HG02610 (cell line): Measurements from ENCODE around the gene SLC35F4.
"Not testable (repeated sequence)": the region's sequence is repeated elsewhere in the genome, so short reads cannot be mapped to it uniquely, and the experiment has no call there.

Source experiments
- ATAC-seq: cut with Tn5 transposase; IDR thresholded peaks from one replicate; pipeline ENCODE4 v1.9.1; 2021; ENCODE audit warnings: mild to moderate bottlenecking, moderate library complexity; ENCODE audit not compliant: unreplicated experiment

Gene SLC35F4

DNA sequence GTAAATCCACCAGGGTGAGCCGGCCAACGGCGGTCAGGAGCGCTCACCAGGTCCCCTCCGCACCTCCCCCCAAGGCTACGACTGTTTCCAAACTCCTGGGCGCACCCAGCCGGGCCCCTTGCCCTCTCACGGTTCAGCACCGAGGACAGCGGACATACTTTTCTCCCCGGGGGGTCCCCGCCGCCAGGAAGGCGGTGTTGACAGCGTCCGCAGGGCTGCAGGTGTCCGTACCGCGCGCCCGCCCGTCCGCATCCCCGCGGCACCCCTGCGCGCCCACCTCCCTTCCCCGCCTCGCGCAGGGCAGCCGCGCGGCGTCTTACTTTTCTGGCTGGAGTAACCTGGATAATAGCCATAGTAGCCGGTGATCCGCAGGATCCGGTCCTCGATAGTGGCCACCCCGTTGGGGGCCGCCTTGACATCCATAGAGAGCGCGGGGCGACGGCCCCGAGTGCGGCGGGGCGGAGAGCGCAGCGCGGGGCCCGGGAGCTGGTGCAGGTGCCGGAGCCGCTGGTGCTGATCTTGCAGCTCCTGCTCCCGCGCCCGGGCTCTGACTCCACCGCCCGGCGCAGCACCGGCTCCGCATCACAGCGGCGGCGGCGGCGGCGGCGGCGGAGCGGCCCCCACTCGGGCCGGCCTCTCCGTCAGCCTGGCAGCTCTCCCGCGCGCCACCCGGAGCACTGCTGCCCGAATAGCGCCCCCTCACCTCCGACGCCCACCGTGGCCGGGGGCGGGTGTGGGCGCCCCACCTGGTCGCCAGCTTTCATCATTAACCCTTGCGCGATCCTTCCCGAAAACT is at the start of gene SLC35F4:
SLC35F4 (minus strand) TSS at position 690 of the 796 bp plus-strand sequence.
- ATAC-seq: no peak

DNA sequence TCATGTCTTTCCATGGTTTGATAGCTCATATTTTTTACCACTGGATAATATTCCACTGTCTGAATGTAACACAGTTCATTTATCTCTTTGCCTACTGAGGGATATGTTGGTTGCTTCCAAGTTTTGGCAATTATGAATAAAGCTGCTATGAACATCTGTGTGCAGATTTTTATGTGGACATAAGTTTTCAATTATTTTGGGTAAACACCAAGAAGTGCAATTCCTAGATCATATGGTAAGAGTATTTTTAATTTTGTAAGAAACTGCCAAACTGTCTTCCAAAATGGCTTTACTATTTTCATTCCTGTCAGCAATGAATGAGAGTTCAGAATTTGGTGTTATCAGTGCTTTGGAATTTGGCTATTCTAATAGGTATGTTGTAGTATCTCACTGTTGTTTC is 43.7 kb upstream of the SLC35F4 start:
- no peak for ATAC-seq

DNA sequence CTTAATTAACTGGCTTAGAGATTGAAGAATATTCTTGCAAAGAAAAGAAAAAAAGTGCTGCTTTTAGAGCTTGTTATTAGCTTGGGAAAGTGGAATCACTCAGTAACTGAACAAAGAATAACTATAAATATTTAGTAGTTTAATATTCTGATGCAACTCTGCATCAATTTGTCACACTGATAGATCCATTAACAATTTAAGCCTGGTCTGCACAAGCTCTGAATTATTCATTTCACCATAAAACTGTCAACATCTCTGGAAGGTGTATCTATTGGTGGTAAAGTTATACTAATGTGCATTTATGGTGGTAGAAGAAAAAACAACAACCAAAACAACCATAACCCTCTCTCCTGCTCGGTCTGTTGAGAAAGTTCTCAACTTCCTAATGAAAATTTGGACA is 38.1 kb upstream of the SLC35F4 start:
- ATAC-seq: no peak

DNA sequence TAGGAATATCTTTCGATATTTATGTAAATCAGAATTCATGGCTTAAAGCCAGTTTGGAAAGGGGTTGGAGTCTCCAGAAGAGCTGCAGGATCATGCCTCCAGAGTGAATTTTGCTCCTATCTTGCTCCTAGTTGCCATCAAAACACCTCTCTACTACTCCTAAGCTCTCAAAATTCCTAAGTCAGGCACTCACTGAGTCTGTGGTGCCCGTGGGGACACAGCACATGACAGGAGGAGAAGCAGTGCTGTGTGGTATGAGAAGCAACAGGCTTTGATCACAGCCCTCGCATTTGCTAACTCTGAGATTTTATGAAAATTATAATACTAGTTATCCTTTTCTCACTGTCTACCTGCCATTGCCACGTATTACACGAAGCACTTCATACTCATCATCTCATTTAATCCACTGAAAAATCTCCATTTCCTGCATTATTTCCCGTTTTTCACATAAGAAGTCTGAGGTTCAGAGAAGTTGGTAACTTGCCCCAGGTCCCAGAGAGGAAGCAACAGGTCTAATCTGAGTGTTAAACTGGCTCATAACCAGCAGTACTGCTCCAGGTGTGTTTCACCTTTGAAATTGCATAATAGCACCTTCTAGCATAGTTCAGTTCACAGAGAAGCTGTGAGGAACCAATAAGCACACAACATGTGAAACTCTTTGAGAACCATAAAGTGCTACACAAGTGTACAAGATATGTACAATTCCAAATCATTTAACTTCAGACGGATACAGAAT is 33.1 kb upstream of the SLC35F4 start:
- ATAC-seq: no peak

- ATAC-seq: no peak
Measured at GRCh38 chr14:57897144-57897748, 31.4 kb upstream of the SLC35F4 start.

DNA sequence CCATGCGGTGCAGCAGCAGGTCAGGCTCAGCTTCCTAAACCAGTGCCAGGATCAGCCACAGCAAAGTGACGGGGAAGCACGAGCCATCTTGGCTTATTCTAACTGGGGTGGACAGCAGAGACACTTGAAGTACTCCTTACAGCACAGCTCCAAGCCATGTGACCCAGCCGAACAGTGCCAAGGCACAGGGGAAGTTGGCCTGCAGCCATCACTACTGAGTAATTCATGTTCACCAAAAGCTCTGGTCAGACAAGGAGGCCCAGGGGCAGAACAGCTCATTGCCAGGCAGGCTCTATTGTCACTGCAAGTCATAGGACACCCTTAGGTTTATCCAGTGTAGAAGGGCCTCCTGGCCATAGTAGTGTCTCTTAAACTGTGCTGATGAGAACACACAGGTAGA is 23.4 kb upstream of the SLC35F4 start:
- ATAC-seq: no peak

- no peak for ATAC-seq
Measured at GRCh38 chr14:57884175-57884574, 18.3 kb upstream of the SLC35F4 start.

DNA sequence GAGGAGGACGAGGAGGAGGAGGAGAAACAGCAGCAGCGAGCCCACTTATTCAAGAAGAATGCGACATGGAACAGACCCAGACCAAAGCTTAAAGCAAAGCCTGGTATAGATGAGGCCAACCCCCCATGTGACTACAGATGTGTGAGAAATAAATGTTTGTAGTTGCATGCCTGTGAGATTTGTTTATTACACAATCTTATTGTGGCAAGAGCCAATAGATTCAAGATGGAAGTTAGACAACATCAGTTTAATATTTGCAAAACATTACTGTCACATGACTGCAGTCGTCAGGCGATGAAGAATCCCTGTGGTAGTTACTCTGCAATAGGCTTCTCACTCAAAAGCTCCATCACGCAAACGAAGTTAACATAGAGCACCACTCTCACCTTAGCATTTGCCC is 17.2 kb upstream of the SLC35F4 start:
- ATAC-seq: no peak

DNA sequence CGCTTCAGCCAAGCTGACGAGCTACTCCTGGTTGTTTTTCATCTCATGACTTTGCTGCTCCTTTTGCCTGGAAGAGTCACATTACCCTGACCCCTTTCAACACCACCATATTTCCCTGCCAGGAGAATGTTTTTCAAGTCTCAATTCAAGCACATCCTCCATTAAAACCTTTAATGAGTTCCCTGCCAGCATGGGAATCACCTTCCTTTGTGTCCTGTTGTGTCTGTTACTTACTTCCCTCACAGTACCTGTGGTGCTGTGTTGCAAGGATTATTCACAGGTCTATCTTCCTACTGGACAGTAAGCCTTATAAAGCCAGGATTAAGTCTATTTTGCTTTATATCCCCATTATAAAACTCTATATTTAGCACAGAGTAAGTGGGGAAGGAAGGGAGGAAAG is 13.6 kb upstream of the SLC35F4 start:
- no peak for ATAC-seq

GRCh38 chr14:57875985-57876384 is 10.1 kb upstream of the SLC35F4 start:
- ATAC-seq: no peak

- no peak for ATAC-seq
Measured at GRCh38 chr14:57875296-57875695, 9.4 kb upstream of the SLC35F4 start.

GRCh38 chr14:57871459-57872080 is 5.7 kb upstream of the SLC35F4 start:
- ATAC-seq: peak; percentile 75

DNA sequence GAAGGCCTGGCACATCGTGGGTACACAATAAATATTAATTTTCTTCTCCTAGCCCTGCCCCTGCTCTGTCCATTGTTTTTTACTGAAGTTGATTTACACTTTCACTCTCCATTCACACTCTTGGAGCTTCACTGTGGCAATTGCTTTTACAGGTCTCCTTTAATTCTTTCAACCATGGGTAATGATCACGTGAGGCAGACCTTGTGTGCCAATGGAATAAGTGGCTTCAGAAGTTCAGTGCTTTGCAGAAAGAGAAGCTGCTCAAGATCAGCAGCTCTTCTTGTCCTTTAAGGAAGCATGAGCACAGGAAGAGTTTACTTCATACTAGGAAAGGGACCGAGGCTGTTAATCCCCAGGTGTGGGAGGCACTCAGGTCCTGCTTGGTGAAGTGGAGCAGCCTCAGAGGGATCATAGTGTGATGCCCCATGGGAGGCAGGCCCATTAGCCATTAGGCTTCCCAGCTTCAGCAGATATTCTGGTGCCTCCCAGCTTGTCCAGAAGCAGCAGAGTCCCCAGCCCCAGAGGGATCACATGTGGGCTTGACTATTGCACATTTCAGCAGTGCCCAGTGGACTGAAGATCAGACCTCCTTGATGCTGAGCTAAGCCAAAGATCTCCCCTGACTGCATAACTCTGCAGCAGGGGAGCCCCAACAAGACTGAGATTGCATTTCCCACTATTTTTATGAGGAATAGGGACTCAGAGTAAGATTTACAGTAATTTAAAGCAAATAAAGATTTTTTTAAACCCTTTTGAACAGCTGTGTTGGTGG is 5.0 kb upstream of the SLC35F4 start:
- no peak for ATAC-seq

DNA sequence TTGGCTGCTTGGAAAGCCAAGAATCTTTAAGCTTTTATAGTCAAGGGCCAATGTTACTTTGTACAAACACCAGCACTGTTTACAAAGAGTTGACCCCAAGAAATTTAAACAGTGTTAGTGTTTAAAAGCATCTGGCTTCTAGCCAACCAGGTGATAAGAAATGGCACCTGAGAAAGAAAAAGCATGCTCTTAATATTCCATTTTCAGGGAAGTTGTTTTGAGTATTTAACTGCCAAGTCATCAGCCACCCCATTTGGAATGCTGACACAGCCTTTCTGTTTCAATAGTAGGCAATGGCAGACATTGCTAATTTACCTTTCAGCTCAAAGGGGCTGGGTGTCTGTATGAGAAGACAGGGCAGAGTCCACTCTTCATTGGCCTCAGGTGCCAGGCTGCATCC is 3.7 kb upstream of the SLC35F4 start:
- no peak for ATAC-seq

GRCh38 chr14:57866199-57866705 is 360 bp upstream of the SLC35F4 start:
- ATAC-seq: no peak

DNA sequence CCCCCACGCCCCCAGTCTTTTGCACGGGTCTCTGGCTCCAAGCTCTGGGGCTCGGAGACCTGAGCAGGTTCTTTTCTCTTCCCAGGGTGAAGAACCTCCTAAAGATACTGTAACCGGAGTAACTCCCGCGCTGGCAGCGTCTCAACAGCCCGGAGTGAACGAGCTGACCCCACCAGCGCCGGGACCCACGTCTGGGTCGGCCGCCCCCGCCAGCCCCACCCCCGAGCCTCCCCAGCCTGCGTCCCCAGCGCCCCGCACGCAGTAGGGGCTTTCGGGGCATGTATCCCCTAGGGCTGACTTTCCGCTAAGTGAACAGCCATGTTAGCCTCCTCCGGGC is 858 bp downstream of the SLC35F4 start:
- ATAC-seq: no peak

DNA sequence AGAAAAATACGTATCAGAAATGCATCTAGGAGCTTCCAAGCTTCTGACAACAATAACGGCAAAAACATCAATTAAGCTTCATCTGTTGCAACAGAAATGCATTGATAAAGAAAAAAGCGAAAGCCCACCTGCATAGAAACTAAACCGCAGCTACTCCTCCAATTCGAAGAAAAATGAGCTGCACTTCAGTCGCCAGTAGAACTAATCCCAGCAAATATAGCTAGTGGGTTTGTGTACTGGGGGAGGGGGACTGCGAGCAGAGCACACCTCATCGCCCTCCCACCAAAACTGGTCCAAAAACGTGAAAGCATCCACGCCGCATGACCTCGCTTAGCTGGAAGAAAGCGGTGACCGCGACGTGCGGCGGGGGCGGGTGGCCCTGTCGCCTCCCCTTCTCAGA is 1.2 kb downstream of the SLC35F4 start:
- ATAC-seq: no peak

- no peak for ATAC-seq
Measured at GRCh38 chr14:57863471-57863870, 2.4 kb downstream of the SLC35F4 start.

- ATAC-seq: not testable (repeated sequence)
Measured at GRCh38 chr14:57855666-57856065, 10.2 kb downstream of the SLC35F4 start.

DNA sequence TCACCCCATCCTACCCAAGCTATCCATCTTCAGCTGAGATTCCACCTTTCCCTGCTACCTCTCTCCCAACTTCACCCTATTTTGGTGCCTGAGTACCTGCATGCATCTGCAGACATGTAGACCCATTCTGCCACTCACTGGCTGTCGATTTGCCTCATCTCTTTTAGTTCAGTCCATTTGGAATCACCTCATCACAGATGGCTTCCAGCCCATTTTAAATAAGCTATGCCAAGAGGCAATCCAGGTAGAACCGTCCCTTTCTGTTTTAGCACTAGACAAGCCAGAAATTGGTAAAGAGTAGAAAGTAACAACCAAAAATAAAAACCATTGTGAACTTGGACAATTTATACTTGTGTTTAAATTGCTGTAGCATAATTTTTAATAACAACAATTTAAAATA is 11.3 kb downstream of the SLC35F4 start:
- no peak for ATAC-seq

DNA sequence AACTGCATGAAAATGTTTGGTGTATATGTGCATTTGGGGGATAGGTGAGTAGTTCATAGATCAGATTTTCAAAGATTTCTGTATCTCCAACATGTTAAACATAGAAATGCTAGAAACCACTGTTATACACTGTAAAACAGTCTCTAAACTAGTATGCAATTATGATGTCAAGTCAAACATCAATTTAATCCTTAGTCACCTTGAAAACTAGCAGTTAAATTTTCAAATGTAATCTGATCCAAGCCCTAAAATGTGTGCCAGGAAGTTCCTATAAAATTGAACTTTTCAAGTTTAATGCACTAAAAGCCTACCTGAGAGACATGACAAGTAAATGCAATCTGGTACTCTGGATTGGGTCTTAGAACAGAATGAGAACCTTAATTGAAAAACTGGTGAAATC is 14.5 kb downstream of the SLC35F4 start:
- no peak for ATAC-seq
